Lower leg skin (tissue), 4 donors: ENCODE measurements around the gene RAB29. TPM values are rescaled to one million over a fixed set of nuclear protein-coding genes. Genes with fewer than 3 reads are reported as not detected.

ENCODE experiments used
- DNase-seq, 2 donors: peaks; one replicate each; pipeline ENCODE4 v3.0.0-alpha.2; 2019; ENCODE audit warnings: low spot score in 2 of 2
- H3K4me3 ChIP-seq: fragments of 200-600 bp; sonication (generic); 2 replicates; pipeline ENCODE4 v1.5.1; 2017; ENCODE audit warnings: mild to moderate bottlenecking, low read depth; ENCODE audit not compliant: poor library complexity, severe bottlenecking
- POLR2A ChIP-seq, 2 donors: fragments of 450-650 bp; IDR thresholded peaks; one replicate each; pipeline ENCODE4 v1.6.1; 2016 to 2017; ENCODE audit warnings: antibody characterized with exemption in 2 of 2, mild to moderate bottlenecking in 1 of 2, moderate library complexity in 1 of 2
- WGBS, 2 donors: methylation state at CpG; one replicate each; pipeline ENCODE4 v1.1.5; 2018; 5-methylcytosine and 5-hydroxymethylcytosine counted together
- intact Hi-C: fragments of 100-400 bp; cut with DNase I; formaldehyde crosslinking; loops from one replicate; pipeline ENCODE4 v1.15.0; 2023; ENCODE audit warnings: low total_unique reads
- total RNA-seq, 4 donors: library from RNA; depleted of rRNA; stranded (reverse); fragments of >200 nt; gene quantifications; one replicate each; pipeline ENCODE4 v1.1.0, GENCODE V29; 2016
- TF ChIP-seq, protein P1 (sequence below), 3 donors: fragments of 450-650 bp; IDR thresholded peaks; one replicate each; pipeline ENCODE4 v1.5.1; 2016; ENCODE audit warnings: antibody characterized with exemption in 3 of 3, mild to moderate bottlenecking in 3 of 3, moderate library complexity in 2 of 3

RAB29 gene
- total RNA-seq, 4 donors from 2014 or later = 5.3 to 11.5 (median 9.8) TPM

- intact Hi-C loops = no loop called here
- no peak for TF ChIP-seq POLR2A (IDR thresholded peaks at IDR 0.05)
- TF ChIP-seq, protein P1, sequence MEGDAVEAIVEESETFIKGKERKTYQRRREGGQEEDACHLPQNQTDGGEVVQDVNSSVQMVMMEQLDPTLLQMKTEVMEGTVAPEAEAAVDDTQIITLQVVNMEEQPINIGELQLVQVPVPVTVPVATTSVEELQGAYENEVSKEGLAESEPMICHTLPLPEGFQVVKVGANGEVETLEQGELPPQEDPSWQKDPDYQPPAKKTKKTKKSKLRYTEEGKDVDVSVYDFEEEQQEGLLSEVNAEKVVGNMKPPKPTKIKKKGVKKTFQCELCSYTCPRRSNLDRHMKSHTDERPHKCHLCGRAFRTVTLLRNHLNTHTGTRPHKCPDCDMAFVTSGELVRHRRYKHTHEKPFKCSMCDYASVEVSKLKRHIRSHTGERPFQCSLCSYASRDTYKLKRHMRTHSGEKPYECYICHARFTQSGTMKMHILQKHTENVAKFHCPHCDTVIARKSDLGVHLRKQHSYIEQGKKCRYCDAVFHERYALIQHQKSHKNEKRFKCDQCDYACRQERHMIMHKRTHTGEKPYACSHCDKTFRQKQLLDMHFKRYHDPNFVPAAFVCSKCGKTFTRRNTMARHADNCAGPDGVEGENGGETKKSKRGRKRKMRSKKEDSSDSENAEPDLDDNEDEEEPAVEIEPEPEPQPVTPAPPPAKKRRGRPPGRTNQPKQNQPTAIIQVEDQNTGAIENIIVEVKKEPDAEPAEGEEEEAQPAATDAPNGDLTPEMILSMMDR (IDR thresholded peaks at IDR 0.05) = no peak
- peak overlapping the region; percentile 88 for H3K4me3 ChIP-seq
- no peak for DNase-seq
- WGBS, 2 donors = 0% methylated on average over 25 of the region's 25 CpGs
Measured at GRCh38 chr1:205748403-205749233, 26.7 kb downstream of the RAB29 start.

DNA sequence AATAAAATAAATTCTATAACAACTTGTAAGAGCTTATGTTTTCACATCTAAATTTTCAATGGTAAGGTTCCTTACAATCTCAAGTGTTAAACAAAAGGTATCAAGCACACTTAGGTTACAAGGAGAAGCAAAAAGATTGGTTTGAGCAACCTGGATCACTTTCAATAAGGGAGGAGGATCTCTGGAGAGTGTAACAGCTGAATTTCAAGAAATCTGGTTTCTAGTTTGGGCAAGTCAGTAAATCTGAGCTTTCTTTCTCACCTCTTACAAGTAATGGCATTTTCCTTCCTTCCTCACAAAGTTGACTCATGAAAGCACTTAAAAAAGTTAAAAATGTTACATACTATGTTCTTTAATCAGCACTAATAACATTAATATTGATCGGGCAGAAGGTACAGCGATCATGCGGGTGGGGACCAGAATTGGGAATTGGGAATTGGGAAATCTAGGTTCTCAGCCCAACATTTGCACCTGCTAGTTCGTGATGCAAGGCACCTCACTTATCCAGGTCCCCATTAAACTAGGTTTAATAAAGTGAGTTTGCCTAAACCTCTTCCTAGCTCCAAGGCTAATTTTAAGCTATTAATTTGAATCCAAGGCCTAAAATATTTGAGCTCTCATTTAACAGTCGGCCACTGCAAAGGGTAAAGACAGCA lies 28.4 kb downstream of the RAB29 start:
- no peak for TF ChIP-seq POLR2A (IDR thresholded peaks at IDR 0.05)
- TF ChIP-seq, protein P1 (IDR thresholded peaks at IDR 0.05) = no peak
- no peak overlapping the region for H3K4me3 ChIP-seq
- DNase-seq = no peak
- WGBS, 2 donors = 40 to 48% methylated on average over 5 of the region's 5 CpGs
- intact Hi-C loops = no loop called here

- intact Hi-C loops = no loop called here
- TF ChIP-seq, protein P1 (IDR thresholded peaks at IDR 0.05) = no peak
- no peak for TF ChIP-seq POLR2A (IDR thresholded peaks at IDR 0.05)
- no peak overlapping the region for H3K4me3 ChIP-seq
- no peak for DNase-seq
- 90 to 94% methylated on average over 8 of the region's 8 CpGs for WGBS, 2 donors
Measured at GRCh38 chr1:205744403-205744802, 30.9 kb downstream of the RAB29 start.

DNA sequence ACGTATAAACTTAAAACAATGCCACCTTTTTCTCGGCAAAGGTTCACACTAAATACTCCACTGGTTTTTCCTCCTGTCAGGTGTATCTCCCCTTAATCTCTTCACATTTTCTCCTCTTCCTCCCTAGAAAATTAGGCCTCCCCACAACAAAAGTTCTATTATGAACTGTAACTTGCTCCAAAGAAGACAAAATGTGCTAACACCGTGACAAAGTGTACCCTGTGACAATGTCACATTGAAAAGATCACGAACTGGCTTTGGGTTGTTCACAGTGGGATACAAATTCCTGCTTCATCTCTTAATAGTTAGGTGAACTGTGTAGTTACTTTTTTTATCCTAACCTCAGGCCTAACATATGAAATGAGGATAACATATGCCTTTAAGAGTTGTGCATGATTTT lies 31.3 kb downstream of the RAB29 start:
- intact Hi-C loops = no loop called here
- no peak for DNase-seq
- WGBS, 2 donors = 47 to 67% methylated on average over 4 of the region's 4 CpGs
- H3K4me3 ChIP-seq = no peak overlapping the region
- no peak for TF ChIP-seq POLR2A (IDR thresholded peaks at IDR 0.05)
- TF ChIP-seq, protein P1 (IDR thresholded peaks at IDR 0.05) = no peak

GRCh38 chr1:205741681-205742080 lies 33.6 kb downstream of the RAB29 start:
- DNase-seq = no peak
- TF ChIP-seq, protein P1 (IDR thresholded peaks at IDR 0.05) = no peak
- TF ChIP-seq POLR2A (IDR thresholded peaks at IDR 0.05) = no peak
- no peak overlapping the region for H3K4me3 ChIP-seq
- WGBS, 2 donors = 36 to 55% methylated on average over 1 of the region's 1 CpG
- intact Hi-C loops = no loop called here
